Smooth muscle cell of the brain vasculature (primary cell): ENCODE data around the gene HAPLN3.

Source experiments
- DNase-seq: peaks from one replicate; pipeline ENCODE4 v3.0.0-alpha.2; 2012; ENCODE audit warnings: low read depth, low spot score

HAPLN3 gene

GRCh38 chr15:88894348-88894818, 961 bp downstream of the HAPLN3 start:
- DNase-seq: no peak

GRCh38 chr15:88891540-88892254, 3.6 kb downstream of the HAPLN3 start:
- no peak for DNase-seq

GRCh38 chr15:88890495-88890894, 4.8 kb downstream of the HAPLN3 start:
- DNase-seq: no peak

GRCh38 chr15:88888719-88889118, 6.6 kb downstream of the HAPLN3 start:
- no peak for DNase-seq

- DNase-seq: no peak
These were observed 8.2 kb downstream of the HAPLN3 start for GRCh38 chr15:88887068-88887580.

- DNase-seq: no peak
These were observed 12.6 kb downstream of the HAPLN3 start for GRCh38 chr15:88882785-88883184.

GRCh38 chr15:88881775-88882174, 13.6 kb downstream of the HAPLN3 start:
- no peak for DNase-seq

GRCh38 chr15:88880944-88881740, 14.2 kb downstream of the HAPLN3 start:
- no peak for DNase-seq

GRCh38 chr15:88878720-88879184, 16.6 kb downstream of the HAPLN3 start:
- no peak for DNase-seq

- no peak for DNase-seq
These were observed 17.4 kb downstream of the HAPLN3 start for GRCh38 chr15:88877906-88878305.

GRCh38 chr15:88877415-88877814, 17.9 kb downstream of the HAPLN3 start:
- no peak for DNase-seq

GRCh38 chr15:88876573-88876972, 18.8 kb downstream of the HAPLN3 start:
- no peak for DNase-seq

GRCh38 chr15:88874684-88875083, 20.7 kb downstream of the HAPLN3 start:
- no peak for DNase-seq

GRCh38 chr15:88874275-88874674, 21.1 kb downstream of the HAPLN3 start:
- DNase-seq: no peak

GRCh38 chr15:88873786-88874185, 21.6 kb downstream of the HAPLN3 start:
- DNase-seq: no peak

GRCh38 chr15:88872706-88873105, 22.6 kb downstream of the HAPLN3 start:
- DNase-seq: no peak

- no peak for DNase-seq
These were observed 23.2 kb downstream of the HAPLN3 start for GRCh38 chr15:88872106-88872505.

GRCh38 chr15:88871313-88871712, 24.0 kb downstream of the HAPLN3 start:
- DNase-seq: no peak

GRCh38 chr15:88866295-88866881, 29.0 kb downstream of the HAPLN3 start:
- no peak for DNase-seq

- no peak for DNase-seq
These were observed 29.7 kb downstream of the HAPLN3 start for GRCh38 chr15:88865498-88866099.

GRCh38 chr15:88864861-88865497, 30.4 kb downstream of the HAPLN3 start:
- no peak for DNase-seq
